ENCODE results near the gene PCDH9. TPM values are rescaled to one million over a fixed set of nuclear protein-coding genes. Genes with fewer than 3 reads are reported as not detected.

The PCDH9 gene
- total and polyA plus RNA-seq, 2 of the 13 experiments (the other 11 are each of a cell fraction or from before 2014, with no cell fraction given): 0.09 TPM; not detected in 1

GRCh38 chr13:66821551-66821950 lies 408.6 kb downstream of the PCDH9 start:
- Histone ChIP-seq H3K4me2 (ENCODE audit: low read depth, low read length) (no peak overlapping the region), H2AFZ (ENCODE audit: low read length) (no peak overlapping the region), H3K27ac (ENCODE audit: extremely low read length, insufficient read depth, low read length) (no peak overlapping the region), H3K9me3 (ENCODE audit: low read length) (no peaks in the 10 kb centered on the region), H3K4me1 (ENCODE audit: insufficient read depth, low read length) (no peaks in the 10 kb centered on the region), H3K36me3 (replicated peaks in 1 of 2; ENCODE audit: control insufficient read depth in 1 of 2, insufficient read depth in 2 of 2, low read length in 2 of 2) (no peaks in the 10 kb centered on the region), H3K4me3 (replicated peaks in 1 of 3; ENCODE audit: insufficient read depth in 1 of 3, low read depth in 2 of 3, low read length in 3 of 3) (no peak overlapping the region), H3K27me3 (ENCODE audit: control insufficient read depth in 1 of 2, insufficient read depth in 2 of 2, low read length in 2 of 2) (no peaks in the 10 kb centered on the region; a peak in 1 of 5 replicates), H3K79me2 (ENCODE audit: insufficient read depth, low read length) (no peaks in the 10 kb centered on the region), H4K20me1 (ENCODE audit: insufficient read depth, low read length) (no peaks in the 10 kb centered on the region), H3K9ac (ENCODE audit: insufficient read depth, low read depth, low read length) (no peak overlapping the region)
- in situ Hi-C loops (cut with HindIII; ENCODE audit: extremely low pct_ligation_motif_present, low pct_unique_long_range_greater_than_20kb): no loop called here
- TF ChIP-seq ZNF569 (CRISPR knock-in tag; IDR thresholded peaks at IDR 0.05; ENCODE audit: borderline replicate concordance): no peak
- no peak for ATAC-seq
- WGBS (ENCODE audit: low lambda C conversion rate): 17% methylated on average over 1 of the region's 1 CpG
- ChIA-PET CTCF (ENCODE audit: low intra/inter-chr PET ratio, low total read pairs) (no interaction called here), POLR2A (no interaction called here)
- intact Hi-C loops (cut with micrococcal nuclease; ENCODE audit: unreplicated experiment): no loop called here
- no peak for FAIRE-seq
- no peak for DNase-seq (ENCODE audit: low spot score)
- no TSS peak for BruUV-seq (replicated peaks)

GRCh38 chr13:66811455-66811854 lies 418.7 kb downstream of the PCDH9 start:
- in situ Hi-C loops (cut with HindIII; ENCODE audit: extremely low pct_ligation_motif_present, low pct_unique_long_range_greater_than_20kb): no loop called here
- Histone ChIP-seq H3K9me3 (ENCODE audit: low read length) (no peaks in the 10 kb centered on the region), H4K20me1 (ENCODE audit: insufficient read depth, low read length) (no peaks in the 10 kb centered on the region), H3K27ac (ENCODE audit: extremely low read length, insufficient read depth, low read length) (no peak overlapping the region), H3K36me3 (replicated peaks in 1 of 2; ENCODE audit: control insufficient read depth in 1 of 2, insufficient read depth in 2 of 2, low read length in 2 of 2) (no peaks in the 10 kb centered on the region), H3K9ac (ENCODE audit: insufficient read depth, low read depth, low read length) (no peak overlapping the region), H3K4me2 (ENCODE audit: low read depth, low read length) (no peak overlapping the region), H3K4me1 (ENCODE audit: insufficient read depth, low read length) (no peaks in the 10 kb centered on the region), H3K27me3 (ENCODE audit: control insufficient read depth in 1 of 2, insufficient read depth in 2 of 2, low read length in 2 of 2) (no peaks in the 10 kb centered on the region), H3K4me3 (replicated peaks in 1 of 3; ENCODE audit: insufficient read depth in 1 of 3, low read depth in 2 of 3, low read length in 3 of 3) (no peak overlapping the region), H2AFZ (ENCODE audit: low read length) (no peak overlapping the region), H3K79me2 (ENCODE audit: insufficient read depth, low read length) (no peaks in the 10 kb centered on the region)
- ChIA-PET POLR2A (no interaction called here), CTCF (ENCODE audit: low intra/inter-chr PET ratio, low total read pairs) (no interaction called here)
- ATAC-seq: no peak
- FAIRE-seq: no peak
- no peak for DNase-seq (ENCODE audit: low spot score)
- no TSS peak for BruUV-seq (replicated peaks)
- intact Hi-C loops (cut with micrococcal nuclease; ENCODE audit: unreplicated experiment): no loop called here
- no peak for TF ChIP-seq ZNF280D (CRISPR knock-in tag; IDR thresholded peaks at IDR 0.05)
- no peak for TF ChIP-seq ZSCAN31 (CRISPR knock-in tag; IDR thresholded peaks at IDR 0.05; ENCODE audit: low read depth)
- TF ChIP-seq, protein P1, sequence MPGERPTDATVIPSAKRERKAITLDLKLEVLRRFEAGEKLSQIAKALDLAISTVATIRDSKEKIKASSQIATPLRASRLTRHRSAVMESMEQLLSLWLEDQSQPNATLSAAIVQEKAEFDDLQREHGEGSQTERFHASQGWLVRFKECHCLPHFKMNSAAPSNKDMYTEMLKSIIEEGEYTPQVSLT (CRISPR knock-in tag; IDR thresholded peaks at IDR 0.05; ENCODE audit: borderline replicate concordance, low read depth): no peak
- TF ChIP-seq GABPA (IDR thresholded peaks at IDR 0.05; ENCODE audit: low read depth, low read length): no peak
- TF ChIP-seq GABPA (CRISPR knock-in tag; IDR thresholded peaks at IDR 0.05; ENCODE audit: low read depth): no peak
- TF ChIP-seq IKZF4 (CRISPR knock-in tag; IDR thresholded peaks at IDR 0.05; ENCODE audit: borderline replicate concordance, low read depth, not compliant biosample characterization): no peak
- TF ChIP-seq CCAR2 (optimal IDR thresholded peaks at IDR 0.05; ENCODE audit: low read depth, low read length): no peak
- TF ChIP-seq ZFP90 (CRISPR knock-in tag; IDR thresholded peaks at IDR 0.05; ENCODE audit: borderline replicate concordance): no peak
- no peak for TF ChIP-seq FOSL2 (CRISPR knock-in tag; IDR thresholded peaks at IDR 0.05)
- TF ChIP-seq DZIP1 (CRISPR knock-in tag; IDR thresholded peaks at IDR 0.05): no peak
- no peak for TF ChIP-seq ZNF282 (IDR thresholded peaks at IDR 0.05; ENCODE audit: partially characterized antibody)
- no peak for TF ChIP-seq BCL6 (CRISPR knock-in tag; IDR thresholded peaks at IDR 0.05)
